Ramos (cell line): Measurements from ENCODE around the gene RRBP1.

Experiments
- in situ Hi-C: fragments of 300-500 bp; cut with MboI; formaldehyde crosslinking; loops from one replicate; pipeline ENCODE4 v1.14.3; 2022; ENCODE audit warnings: low sequenced_read_pairs; ENCODE audit not compliant: unreplicated experiment

RRBP1 gene

DNA sequence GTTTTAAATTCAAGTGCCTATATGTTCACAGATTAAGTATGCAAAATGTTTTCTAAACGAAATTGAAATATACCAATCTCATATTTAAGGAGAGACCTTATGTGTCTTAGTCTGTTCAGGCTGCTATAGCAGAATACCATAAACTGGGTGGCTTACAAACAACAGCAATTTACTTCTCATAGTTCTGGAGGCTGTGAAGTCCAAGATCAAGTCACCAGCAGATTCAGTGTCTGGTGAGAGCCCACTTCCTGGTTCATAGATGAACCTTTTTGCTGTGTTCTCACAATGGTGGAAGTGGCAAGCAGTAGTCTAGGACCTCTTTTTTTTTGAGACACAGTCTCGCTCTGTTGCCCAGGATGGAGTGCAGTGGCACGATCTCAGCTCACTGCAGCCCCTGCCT is 115.7 kb downstream of the RRBP1 start:
- in situ Hi-C loops, result no loop called here

DNA sequence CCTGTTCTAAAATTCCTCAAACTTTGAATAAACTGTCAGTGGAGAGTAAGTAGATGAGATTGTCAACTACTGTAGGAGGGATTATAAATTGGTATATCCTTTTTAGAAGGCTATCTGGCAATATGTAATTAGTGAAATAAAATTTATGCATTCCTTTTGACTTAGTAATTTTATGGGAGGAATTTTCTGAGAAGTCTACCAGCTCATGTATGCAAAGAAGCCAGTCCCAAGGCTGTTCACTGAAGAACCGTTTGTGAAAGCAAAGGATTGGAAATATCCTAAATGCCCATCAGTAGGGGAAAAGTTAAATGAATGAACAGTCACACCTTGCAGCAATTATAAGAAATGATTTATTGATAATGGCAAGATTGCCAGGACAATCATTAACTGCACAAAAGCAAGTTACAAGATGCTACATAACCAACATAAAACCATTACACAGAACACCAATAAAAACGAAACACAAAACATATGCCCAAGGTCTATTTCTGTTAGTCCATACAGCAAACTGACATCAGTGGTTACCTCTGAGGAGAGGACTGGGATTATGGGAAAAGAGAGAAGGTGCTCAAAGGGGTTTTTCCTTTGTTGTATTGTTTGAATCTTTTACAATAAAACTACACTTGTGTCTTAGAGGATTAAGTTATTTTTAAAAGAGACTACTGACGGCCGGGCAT is 116.7 kb downstream of the RRBP1 start:
- in situ Hi-C loops, result no loop called here
